ENCODE measurements around the gene CDKN1A.

The CDKN1A gene

DNA sequence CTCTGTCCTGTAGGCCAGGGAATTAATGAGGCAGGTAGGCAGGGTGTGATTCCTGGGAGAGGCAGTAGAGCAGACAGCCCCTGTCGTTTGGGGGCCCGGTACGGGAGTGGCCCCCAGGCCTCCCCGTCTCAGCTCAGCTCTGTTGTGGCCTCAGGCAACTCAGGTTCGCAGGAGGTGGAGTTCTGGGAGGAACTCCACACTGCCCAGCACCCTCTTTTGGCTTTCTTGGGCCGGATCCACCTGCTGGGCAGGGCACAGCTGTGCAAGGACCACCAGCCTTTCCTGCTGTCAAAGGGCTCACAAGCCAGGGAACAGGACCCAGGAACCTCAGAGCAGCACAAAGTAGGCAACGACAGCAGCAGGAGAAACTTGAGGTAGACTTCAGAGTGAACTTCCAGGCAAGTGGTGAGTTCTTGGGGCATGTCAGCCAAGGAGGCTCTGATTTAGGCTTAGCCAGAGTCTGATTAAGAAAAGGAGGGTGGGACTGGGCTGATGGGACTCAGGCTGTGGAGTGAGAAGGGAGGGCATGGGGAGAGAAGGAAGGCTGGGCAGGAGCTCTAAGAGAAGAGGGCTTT, 56.1 kb downstream of the CDKN1A start:
- no peak overlapping the region for H3K9ac ChIP-seq (ENCODE audit: low read depth, low read length)
- H3K9me3 ChIP-seq (ENCODE audit: control insufficient read depth, insufficient read depth, low read length), result no peaks in the 10 kb centered on the region
- H3K4me1 ChIP-seq (ENCODE audit: insufficient read depth, low read length), result peaks cover 22% of the 10 kb centered on the region
- no peaks in the 10 kb centered on the region for H3K36me3 ChIP-seq (ENCODE audit: insufficient read depth, low read length)

DNA sequence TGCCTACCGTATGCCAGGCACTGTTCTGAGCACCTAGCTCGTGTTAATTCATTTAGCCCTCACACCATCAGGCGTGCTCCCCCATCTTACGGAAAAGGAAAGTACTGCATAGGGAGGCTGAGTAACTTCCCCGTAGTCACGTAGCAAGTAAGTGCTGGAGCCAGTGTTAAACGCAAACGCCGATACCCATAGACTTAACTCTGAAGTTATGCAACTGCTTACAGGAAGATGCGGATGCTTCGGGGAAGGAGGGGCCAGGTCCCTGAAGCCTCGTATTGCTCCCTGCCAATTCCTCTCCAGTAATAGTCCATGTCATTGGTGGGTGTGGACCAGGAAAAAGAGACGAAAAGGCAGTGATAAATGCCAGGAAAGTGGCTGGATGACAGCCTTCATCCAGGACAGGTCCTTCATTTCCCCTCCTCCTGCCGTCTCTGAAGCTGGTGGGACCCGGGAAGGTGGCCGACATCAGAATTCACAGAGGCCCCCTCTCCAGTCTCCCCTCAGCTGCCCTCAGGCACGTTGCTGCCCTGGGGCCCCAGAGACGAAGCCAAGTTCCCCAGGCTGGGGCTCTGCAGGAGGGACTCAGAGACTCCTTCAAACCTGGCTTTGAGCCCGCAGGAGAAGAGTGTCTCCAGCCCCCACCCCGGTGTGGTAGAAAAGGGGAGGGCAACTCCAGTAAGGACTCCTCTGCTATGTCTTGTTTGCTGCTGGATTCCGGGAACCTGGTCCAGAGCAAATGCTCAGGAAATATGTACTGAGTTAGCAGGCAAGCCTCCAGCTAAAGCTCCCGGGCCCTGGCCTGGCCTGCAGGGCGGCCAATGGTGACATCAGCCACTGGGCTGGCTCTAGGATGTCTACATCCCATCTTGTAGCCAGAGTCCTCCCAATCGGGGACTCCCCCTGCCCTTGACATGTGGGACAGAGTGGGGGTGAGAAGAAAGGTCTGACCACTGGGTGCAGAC, 56.9 kb downstream of the CDKN1A start:
- Histone ChIP-seq H3K9ac (ENCODE audit: low read depth, low read length) (0 out of 2 replicates have a peak overlapping the region, but pooled peaks have one; percentile 12), H3K9me3 (ENCODE audit: control insufficient read depth, insufficient read depth, low read length) (no peaks in the 10 kb centered on the region), H3K4me1 (ENCODE audit: insufficient read depth, low read length) (peaks cover 22% of the 10 kb centered on the region), H3K36me3 (ENCODE audit: insufficient read depth, low read length) (no peaks in the 10 kb centered on the region)
